Measurements from ENCODE around the gene TNFRSF12A.

The TNFRSF12A gene

DNA sequence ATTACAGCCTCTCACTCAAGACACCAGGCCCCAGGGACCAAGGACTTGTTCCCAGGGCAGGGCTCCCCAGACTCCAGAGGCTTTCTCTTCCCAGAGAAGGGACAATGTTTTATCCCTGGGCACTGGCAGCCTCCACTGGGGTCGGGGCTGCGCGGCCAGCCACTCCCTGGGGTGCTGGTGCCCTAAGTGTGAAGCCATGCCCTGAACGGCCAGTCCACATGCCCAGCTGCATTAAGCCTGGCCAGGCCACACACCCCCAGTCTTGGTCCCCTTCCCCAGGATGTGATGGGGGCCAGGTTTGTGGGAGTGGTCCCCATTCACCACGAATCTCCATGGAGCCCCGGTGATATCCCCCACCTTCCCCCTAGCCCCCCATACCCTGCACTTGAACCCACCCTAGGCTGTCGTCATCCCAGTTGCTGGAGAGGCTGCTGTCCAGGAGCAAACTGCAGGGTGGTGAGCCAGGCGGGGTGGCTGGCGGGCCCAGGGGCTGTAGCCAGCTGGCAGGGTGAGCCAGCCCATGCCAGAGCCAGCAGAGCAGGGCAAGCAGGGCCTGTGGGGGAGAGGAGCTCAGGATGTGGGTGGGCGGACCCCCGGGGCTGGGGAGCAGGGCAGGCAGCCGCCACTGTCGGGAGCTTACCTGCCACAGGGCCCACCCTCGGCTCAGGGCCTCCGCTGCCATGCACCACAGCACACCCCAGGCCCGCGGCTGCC lies 46.4 kb upstream of the TNFRSF12A start:
- no peak overlapping the region for H3K4me3 Mint-ChIP-seq
- H3K27ac Mint-ChIP-seq: no peak overlapping the region
- H3K27me3 Mint-ChIP-seq (ENCODE audit: low read depth, poor library complexity): peaks cover 3% of the 10 kb centered on the region
- no peak for DNase-seq
- peaks cover 18% of the 10 kb centered on the region for H3K4me1 Mint-ChIP-seq
- TF ChIP-seq, protein P1, sequence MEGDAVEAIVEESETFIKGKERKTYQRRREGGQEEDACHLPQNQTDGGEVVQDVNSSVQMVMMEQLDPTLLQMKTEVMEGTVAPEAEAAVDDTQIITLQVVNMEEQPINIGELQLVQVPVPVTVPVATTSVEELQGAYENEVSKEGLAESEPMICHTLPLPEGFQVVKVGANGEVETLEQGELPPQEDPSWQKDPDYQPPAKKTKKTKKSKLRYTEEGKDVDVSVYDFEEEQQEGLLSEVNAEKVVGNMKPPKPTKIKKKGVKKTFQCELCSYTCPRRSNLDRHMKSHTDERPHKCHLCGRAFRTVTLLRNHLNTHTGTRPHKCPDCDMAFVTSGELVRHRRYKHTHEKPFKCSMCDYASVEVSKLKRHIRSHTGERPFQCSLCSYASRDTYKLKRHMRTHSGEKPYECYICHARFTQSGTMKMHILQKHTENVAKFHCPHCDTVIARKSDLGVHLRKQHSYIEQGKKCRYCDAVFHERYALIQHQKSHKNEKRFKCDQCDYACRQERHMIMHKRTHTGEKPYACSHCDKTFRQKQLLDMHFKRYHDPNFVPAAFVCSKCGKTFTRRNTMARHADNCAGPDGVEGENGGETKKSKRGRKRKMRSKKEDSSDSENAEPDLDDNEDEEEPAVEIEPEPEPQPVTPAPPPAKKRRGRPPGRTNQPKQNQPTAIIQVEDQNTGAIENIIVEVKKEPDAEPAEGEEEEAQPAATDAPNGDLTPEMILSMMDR (IDR thresholded peaks at IDR 0.05): no peak
- H3K36me3 Mint-ChIP-seq (ENCODE audit: low read depth): no peaks in the 10 kb centered on the region
- H3K9me3 Mint-ChIP-seq: no peaks in the 10 kb centered on the region

DNA sequence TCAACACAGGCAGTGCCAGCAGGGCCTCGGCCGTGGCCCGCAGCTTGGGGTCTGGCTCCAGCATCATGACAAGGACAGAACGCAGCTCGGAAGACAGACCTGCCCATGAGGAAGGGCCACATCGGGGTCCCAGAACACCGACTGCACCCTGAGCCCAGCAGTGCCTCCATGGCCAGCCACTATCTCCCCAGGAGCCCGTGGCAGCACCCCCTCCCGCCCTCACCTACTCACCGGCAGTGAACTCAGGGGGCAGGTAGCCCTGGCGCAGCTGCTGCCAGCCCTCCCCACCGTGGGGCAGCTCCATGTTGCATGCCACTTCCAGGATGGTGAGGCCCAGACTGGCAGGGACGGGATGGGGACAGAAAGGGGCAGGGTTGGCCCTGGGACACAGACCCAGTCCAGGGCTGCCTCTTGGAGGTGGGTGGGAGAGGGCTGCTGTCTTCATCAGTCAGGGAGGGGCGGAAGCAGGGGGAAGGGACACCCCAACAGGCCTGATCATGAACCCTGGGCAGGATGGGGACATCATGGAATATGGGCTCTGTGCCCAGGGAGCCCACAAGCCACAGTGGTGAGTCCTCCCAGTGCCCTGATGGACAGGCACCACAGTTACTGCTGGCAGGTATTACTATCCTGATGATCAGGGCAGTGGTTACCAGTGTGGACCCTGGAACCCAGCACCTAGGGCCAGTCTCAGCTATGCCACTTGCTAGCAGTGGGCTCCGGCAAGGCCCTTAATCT lies 45.7 kb upstream of the TNFRSF12A start:
- H3K36me3 Mint-ChIP-seq (ENCODE audit: low read depth): no peaks in the 10 kb centered on the region

DNA sequence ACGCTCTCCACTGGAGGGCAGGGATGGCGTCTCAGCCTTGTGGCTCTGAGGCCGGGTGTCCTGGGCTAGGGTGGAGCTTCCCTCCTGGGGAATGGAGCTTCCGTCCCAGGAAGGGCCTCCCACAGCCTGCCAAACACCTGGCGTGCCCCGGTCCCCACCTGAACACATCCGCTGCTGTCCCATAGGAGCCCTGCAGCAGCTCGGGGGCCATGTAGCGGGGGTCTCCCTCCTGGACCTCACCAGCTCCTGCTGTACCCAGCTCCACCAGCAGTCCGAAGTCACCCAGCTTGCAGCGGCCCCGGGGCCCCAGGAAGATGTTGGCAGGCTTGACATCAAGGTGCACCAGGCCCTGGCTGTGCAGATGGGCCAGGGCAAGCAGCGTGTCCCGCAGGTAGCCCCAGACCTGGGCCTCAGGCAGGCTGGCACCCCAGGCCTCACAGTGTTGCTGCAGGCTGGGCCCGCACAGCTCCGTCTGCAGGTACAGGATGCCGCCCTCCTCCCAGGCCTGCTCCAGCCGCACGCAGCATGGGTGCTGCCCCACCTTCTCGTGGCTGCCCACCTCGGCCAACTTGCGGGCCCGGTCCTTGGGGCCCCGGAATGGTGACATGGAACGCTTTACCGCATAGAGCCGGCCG lies 44.9 kb upstream of the TNFRSF12A start:
- Mint-ChIP-seq H3K4me3 (no peak overlapping the region), H3K9me3 (no peaks in the 10 kb centered on the region), H3K36me3 (ENCODE audit: low read depth) (no peaks in the 10 kb centered on the region), H3K27ac (no peak overlapping the region), H3K4me1 (peaks cover 18% of the 10 kb centered on the region), H3K27me3 (ENCODE audit: low read depth, poor library complexity) (peaks cover 3% of the 10 kb centered on the region)
- no peak for DNase-seq
- TF ChIP-seq, protein P1 (IDR thresholded peaks at IDR 0.05): no peak

More for the DNA sequence above, 45.7 kb upstream of the TNFRSF12A start:
- no peak for DNase-seq
- Mint-ChIP-seq H3K27me3 (ENCODE audit: low read depth, poor library complexity) (peaks cover 3% of the 10 kb centered on the region), H3K9me3 (no peaks in the 10 kb centered on the region), H3K4me1 (peaks cover 18% of the 10 kb centered on the region), H3K27ac (no peak overlapping the region), H3K4me3 (no peak overlapping the region)
- TF ChIP-seq, protein P1 (IDR thresholded peaks at IDR 0.05): no peak

DNA sequence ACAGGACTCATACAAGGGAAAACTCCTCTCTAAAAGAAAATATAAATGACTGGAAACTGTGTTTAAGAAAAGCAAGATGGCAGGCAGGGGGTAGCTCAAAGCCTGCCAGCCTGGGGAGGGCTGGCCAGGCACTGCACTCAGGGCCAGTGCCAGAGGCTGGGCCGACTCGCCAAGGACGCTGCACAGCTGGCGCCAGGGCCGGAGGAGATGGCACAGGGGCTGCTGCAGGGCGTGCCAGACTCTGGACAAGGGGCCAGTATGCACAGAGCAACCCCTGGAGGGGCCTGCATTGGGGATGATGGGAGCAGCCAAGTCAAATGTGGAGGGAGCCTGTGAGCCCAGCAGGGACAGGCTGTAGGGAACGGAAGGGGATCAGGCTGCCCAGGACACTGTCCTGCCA lies 44.0 kb upstream of the TNFRSF12A start:
- Mint-ChIP-seq H3K27me3 (ENCODE audit: low read depth, poor library complexity) (peaks cover 3% of the 10 kb centered on the region), H3K4me3 (no peak overlapping the region), H3K4me1 (peaks cover 16% of the 10 kb centered on the region), H3K27ac (no peak overlapping the region), H3K36me3 (ENCODE audit: low read depth) (no peaks in the 10 kb centered on the region), H3K9me3 (no peaks in the 10 kb centered on the region)
- DNase-seq: no peak
- TF ChIP-seq, protein P1 (IDR thresholded peaks at IDR 0.05): no peak

DNA sequence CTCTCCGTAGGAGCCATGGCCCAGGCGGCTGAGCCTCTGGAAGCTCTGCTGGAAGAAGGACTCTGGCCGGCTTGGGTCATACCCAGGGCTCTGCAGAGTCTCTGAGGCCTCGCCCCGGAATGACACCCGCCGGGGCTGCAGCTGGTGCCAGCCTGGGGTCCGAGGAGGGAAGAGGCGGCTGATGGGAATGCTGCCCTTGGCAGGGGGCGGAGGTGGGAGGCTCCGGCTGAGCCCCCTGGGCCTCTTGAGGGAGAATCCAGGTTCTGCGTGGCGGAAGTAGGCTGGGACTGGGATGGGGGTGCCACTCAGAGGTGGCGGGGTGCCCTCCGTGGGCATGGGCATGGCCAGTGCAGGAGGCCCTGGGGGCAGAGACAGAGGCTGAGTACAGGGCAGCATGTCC lies 43.5 kb upstream of the TNFRSF12A start:
- TF ChIP-seq, protein P1 (IDR thresholded peaks at IDR 0.05): no peak
- H3K27me3 Mint-ChIP-seq (ENCODE audit: low read depth, poor library complexity): peaks cover 3% of the 10 kb centered on the region
- no peak for DNase-seq
- H3K4me3 Mint-ChIP-seq: no peak overlapping the region
- peaks cover 21% of the 10 kb centered on the region for H3K4me1 Mint-ChIP-seq
- H3K9me3 Mint-ChIP-seq: no peaks in the 10 kb centered on the region
- no peaks in the 10 kb centered on the region for H3K36me3 Mint-ChIP-seq (ENCODE audit: low read depth)
- no peak overlapping the region for H3K27ac Mint-ChIP-seq
